Activated CD4-positive, alpha-beta T cell treated with anti-CD3 and anti-CD28 coated beads, Interleukin-2, amount 50 U/mL, for 16 hours (primary cell): ENCODE results near the gene KCNAB1.

Experiments used
- DNase-seq: peaks from one replicate; pipeline ENCODE4 v3.0.0-alpha.2; 2020

Gene KCNAB1

DNA sequence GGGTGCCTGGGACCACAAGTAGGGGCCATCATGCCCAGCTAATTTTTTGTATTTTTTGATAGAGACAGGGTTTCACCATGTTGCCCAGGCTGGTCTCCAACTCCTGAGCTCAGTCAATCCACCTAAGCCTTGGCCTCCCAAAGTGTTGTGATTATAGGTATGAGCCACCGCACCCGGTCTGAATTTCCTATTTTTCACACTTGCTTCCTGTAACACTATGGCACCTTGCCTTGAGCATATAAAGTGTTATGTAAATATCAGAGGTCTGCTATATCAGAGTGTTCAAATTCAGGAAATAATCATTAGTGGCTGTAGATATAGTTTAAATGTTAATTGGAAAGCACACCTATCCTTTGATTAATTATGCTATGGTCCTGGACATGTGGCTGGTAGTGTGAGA is 165.2 kb downstream of the KCNAB1 start:
- DNase-seq = no peak

DNA sequence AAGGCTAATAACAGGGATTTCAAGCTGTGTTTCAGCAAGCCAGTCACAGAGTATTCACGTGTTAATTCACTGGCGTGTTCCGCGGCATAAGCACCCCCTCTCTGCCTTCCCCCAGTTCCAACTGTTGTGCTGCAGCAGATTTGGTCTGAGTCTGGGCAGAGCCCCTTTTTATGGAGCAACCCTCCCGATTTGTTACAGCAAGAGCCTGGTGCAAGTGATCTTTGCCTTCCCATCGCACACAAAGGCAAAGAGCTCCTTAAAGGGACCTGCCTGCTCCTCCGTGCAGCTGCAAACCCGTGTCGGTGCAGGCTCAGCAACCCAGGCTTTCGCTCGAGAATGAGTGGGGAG is 170.5 kb downstream of the KCNAB1 start:
- no peak for DNase-seq

DNA sequence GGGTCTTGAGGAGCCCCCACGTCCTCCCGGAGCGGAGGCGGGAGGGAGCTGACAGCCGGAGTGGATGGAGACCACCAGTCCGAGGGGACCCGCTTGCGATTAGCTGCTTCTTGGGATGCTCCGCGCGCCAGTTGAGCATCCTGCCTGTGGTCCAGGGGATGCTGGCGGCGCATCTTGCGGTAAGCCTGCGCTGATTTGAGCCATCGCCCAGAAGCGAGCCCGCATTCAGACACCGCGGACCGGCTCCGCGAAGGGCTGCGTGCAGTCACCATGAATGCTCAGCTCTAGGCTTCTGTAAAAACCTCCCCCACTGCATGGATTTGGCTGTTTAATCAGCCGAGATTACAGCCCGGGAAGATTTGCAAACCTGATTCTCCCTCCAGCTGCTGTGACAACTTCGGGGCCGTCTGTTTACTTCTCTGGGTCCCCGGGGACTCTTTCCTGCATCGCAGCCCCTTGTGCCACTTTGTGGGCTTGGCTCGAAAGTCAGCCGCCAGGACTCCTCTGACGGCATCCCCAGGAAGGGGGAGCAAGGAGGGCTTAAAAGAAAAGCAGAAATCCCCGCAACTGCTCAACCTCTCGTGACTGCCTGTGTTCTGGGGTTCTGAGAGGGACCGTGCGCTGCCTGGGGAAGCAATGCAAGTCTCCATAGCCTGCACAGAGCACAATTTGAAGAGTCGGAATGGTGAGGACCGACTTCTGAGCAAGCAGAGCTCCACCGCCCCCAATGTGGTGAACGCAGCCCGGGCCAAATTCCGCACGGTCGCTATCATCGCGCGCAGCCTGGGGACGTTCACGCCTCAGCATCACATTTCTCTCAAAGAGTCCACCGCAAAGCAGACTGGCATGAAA is 171.1 kb downstream of the KCNAB1 start:
- no peak for DNase-seq

DNA sequence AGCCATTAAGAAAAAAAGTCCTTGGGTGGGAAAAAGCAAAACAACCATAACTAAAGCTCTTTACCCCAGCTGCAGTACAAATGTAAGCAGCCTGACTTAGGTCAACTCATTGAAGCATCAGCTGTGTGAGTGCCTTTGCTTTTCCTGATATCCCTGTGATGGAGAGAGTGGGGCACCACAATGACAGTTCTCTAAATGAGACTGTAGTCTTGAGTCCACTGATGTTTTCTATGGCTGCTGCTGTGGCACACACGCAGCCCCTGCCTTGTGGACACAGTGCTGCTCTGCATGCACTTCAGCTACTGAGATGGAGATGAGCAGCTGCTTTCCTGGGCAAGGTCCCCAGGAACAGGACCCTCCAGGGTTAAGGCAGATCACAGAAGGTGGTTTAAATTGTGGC is 173.2 kb downstream of the KCNAB1 start:
- DNase-seq = no peak

DNA sequence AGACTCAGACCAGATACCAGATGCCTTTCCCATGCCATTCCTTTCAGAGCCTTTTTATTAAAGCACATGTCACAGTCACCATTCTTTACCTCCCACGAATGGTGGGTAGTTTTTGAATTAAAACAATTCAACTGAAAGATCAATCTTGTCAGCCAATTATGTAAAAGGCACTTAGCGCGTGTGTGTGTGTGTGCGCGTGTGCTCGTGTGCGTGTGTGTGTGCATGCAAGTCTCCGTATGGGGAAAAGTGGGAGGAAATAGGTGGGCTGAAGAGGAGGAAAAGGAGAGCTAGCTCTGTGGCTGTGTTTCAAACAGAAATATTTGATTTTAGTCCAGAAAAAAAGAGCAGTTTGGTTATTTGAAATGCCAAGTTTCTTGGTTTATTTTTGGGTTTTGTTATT is 177.2 kb downstream of the KCNAB1 start:
- DNase-seq = no peak

DNA sequence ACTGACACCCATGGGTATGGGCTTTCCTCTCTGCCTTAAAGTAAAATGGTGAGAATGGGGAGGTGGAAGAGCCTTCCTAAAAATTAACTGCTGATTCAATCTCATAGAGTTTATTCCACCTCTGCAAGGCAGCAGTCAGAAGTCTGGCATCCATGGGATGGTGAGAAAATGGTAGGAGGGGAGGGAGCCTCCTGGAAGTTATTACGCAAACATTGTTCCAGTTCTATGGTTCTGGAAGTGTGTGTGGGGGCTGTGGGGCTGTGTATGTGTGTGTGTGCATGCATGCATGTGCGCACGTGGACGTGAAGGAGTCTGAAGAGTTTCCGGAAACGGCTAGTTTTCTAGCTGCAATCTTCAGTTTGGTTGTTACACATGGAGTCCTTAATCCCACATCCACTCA is 177.6 kb downstream of the KCNAB1 start:
- DNase-seq = no peak

DNA sequence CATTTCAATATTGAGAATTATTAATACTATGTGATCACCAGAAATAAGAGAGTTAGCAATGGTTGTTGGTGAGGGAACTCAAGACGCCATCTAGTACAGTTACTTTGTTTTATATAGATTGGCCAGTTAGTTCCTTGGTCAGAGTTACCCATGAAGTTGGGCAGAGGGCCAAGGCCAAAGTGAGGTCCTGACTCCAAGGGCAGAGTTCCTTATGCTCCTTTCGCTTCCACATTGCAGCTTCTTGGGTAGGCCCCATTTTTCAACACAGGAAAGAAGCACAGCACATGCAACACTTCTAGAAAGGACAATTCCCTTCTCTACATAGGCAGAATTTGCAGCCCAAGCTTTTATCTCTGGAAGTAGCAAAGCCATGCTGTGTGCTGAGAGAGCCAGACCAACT is 178.6 kb downstream of the KCNAB1 start:
- DNase-seq = no peak

DNA sequence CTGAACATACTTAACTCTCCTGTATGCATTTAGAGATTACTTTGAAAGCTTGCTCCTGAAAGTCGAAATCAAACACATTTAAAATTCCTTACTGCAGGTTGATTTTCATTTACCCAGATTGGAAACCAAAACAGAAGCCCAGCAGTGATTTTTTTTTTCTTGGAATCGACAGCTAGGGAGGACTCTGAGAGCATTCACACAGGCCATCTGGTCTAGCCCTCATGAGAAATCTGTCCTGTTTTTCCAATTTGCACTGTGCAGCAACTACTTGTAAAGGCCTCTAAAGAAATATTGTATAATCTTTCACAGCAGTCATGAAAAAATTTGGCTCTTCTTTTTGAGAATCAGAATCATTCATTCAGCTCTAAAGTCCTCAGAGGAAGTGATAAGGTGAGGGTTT is 179.2 kb downstream of the KCNAB1 start:
- no peak for DNase-seq

DNA sequence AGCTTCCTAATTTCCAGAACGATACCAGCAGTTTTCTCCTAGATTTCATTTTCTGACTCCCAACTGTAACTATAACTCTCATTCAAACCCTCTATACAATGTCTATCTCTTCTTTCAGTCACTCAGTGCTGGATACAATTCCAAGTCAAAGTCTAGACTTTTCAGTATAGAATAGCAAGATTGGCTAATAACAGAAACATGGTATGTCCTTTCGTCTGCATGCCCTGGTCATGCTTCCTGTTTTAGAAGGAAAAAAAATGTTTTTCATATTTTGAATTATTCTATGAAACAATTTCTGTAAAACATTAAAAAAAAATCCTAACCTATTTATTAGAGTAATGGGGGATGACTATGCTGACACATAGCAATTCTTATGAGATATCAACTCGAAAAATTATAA is 180.0 kb downstream of the KCNAB1 start:
- no peak for DNase-seq

DNA sequence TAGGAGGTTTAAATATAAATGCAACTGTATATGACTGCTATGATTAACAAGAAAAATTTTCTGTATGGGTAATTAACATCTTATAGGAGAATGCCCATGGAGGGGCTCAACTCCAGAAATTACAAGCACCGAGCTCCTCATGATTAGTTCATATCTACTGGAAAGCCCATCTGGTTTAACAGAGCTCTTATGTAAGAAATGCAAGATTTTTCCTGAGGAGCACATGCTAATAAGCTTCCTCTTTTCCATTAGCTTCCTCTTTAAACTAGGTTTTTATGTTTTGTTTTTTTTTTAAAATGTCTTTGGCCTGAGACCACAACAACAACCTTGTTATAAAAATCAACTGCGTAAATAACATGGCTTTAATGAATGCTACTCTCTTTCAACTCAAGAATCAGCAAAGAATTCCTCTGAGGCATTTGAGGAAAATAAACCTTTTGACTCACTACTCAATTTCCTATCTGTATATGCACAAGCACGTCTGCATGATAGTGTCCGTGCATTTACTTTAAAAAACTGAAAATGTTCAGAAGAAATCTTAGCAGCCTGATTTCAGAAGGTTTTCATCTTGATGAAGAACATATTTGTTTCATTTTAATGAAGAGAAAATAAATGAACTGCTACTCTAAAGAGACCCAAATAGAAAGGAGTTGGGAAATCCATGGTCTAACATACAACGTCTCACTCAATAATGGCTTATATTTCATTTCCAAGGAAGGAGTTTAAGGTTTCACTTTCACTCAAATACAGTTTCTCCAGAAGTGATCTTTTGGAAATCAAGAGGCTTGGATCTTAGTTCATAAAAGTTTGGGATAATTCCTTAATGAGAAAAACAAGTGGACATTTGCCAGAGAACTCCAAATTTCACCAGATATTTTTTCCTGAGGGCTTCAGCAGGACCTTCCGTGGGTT is 180.8 kb downstream of the KCNAB1 start:
- DNase-seq = no peak

DNA sequence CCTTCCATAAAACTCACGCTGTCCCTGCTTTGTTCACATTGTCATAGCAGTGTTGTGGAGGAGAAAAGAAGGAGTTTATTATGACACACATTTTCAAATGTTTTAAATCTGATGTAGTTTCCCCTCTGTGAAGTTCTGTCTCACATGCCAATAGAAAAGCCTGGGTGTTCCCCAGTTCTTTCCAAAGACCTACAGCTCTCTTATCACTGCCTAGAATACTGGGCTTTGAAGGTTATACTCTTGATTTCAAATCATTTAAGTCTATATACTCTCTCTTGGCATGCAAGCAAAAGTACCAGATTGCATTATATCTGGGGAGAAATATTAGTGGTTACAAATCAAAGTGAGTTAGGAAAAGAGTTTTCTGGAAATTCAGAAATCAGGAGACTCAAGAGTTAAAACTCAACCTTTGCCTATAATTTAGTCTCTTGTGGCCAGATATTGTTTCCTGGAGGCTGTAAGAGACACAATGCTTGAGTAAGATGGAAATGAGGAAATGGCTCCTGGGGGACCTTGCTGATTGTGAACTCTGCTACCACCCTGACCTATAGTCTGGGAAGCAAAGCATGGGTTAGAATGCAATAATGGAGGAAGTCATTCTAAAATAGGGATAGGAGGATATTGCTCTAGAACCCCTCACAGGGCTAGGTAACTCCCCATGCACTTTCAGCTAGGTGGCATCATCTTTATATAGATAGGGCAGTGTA is 182.8 kb downstream of the KCNAB1 start:
- DNase-seq = no peak

DNA sequence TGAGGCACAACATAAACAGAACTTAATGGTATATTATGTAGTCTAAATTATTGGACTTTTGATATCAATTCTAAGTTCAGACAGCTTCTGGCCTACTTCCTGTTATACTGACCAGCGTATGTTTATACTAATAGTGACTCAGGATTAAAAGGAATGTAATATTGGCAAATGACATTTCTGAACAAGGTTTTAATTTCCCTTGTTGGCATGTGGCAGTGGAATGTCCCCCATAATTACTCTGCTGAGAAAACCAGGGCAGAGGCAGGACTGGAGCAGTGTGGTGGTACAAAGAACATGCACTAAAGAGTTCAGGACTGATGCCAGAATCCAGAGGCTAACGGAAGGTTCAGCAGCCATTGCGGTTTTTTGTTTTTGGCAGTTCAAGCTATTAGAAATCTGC is 184.0 kb downstream of the KCNAB1 start:
- no peak for DNase-seq

DNA sequence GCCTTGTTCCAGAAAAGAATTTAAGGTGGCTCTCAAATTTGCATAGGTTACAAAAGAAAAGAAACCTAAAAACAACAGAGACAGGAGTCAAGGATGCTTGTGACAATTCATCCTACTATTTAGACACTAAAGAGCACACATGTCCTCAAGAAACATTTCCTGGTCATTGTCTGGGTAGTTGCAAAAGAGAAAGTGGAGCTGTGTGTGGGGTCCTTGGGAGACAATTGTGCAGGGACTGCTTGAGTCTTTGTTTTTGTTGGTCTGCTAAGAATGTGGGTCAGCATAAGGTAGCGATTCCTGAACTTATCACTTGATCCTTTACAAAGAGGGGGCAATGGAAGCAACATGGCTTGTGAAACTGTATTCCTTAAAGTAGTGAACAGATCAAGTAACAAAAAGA is 185.3 kb downstream of the KCNAB1 start:
- no peak for DNase-seq

DNA sequence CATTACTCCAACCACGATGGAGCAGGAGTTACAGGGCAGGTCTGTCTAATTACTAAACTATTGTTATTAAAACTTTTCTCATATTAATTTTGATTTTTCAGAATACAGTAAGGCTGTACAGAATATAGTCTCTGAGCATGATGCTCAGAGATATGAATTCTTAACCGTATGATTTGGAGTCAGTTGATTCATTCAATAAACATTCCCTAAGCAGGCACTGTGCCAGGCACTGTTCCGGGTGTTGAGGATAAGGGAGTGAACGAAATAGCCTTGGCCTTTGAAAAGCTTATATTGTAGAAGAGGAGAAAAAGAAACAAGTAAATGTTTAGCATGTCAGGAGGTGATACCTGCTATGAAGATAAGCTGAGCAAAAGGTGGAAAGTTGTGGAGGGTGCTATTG is 187.3 kb downstream of the KCNAB1 start:
- no peak for DNase-seq

DNA sequence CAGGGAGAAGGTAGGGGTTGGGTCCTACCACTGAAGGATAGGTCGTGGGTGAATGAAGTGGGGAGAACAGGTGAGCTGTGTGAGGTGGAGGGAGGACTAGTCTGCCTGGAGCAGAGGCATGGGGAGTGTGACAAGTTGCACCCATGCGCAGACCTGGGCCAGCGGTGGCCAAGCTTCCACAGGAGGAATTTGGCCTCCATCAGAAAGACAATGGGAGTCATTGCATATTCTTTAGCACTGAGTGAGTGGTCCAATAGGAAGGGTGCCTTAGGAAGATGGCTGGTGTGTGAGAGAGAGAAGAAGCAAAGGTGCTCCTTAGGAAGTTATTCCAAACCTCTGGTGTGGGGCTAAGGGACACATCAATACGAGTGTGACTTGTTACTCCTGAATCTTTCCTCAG is 191.1 kb downstream of the KCNAB1 start:
- no peak for DNase-seq

DNA sequence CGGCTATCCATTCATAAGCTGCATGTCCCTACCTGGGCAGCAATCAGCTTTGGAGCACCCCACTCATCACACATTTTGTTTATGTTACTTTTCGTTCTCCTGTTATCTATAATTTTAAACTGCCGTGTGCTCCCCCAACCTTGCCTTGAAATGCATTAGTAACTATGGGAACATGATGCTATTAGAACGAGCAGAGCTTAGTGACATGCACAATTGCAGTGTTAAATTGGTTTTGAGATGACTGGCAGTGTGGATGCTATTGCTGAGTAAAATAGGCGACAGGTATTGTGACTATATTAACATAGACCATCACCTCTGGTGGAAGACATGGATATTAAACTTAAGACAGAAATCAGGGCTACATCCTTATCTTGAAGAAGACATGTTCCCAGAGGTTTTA is 191.6 kb downstream of the KCNAB1 start:
- no peak for DNase-seq

DNA sequence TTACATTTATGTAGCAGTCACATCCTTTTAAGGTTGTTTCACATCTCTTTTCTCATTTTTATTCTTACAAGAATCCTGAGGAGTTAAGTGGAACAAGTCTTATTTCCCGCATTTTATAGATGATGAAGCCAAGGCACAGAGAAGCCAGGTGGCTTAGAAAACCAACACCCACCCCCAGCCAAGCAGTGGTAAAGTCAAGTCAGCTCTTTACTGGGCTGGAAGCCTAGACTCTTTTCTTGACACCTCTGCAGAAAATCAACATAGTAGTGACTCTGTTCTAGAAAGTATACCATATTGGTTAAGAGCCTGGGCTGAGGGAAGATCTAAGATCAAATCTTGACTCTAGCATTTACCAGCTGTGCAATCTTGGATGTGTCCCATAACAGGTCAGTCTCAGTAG is 195.7 kb downstream of the KCNAB1 start:
- no peak for DNase-seq

DNA sequence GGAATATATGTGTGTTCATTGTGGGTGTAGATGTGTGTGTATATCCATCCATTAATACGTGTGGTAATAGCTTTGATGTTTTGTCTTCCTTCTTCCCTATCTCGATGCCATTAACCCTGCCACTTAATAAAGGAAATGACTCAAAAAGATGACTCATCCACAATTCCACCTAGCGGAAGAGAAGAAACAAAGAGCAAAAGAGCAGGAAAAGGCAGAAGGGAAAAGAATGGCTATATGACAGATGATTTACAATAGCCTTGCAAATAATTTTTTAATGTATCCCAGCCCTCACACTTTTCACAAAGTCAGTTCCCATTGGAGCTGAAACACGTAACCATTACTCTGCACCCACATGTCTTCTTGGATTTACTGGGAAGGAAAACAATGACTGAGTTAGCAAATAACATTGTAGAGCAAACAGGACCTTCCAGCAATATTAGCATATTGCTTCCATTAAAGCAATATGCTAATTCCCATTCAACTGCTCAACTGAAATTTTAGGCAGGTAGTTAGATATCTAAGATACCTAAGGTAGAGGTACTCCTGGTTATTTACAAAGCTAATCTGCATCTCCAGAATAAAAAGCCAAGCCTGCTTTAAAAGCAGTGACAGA is 197.2 kb downstream of the KCNAB1 start:
- DNase-seq = no peak

DNA sequence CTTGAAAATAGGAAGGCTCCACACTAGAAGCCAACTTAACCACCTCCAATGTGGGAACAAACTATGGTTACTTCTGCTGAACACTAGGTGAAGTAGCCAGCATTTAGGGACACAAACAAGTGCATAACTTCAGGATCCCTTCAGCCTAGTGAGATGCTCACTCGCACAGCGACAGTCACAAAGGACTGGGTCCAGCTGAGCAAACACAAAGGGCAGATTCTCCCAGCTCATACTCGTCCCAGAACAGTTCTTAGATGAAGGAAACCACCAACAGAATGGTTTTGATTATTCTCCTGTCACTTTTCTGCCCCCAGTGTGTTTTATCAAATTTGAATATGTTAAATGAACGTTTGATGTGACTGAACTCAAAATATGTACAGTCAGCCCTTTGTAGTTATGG is 201.6 kb downstream of the KCNAB1 start:
- no peak for DNase-seq

DNA sequence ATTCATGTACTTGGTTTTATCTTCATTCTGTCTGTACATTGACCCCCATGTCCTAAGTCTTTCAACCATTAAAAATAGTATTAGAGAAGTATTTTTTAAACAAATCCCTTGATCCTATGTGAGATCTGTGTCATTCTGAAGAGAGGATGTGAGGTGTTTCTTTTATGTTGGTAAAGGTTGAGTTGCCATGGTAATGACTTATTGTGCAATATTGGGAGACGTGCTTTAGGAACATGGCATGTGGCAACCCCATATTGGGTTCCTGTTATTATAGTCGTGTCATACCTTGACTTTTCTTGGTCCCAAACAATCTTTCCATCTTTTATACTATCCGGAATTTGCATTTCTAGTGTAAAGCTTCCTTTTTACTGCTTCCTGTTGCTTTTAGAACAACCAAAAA is 203.1 kb downstream of the KCNAB1 start:
- DNase-seq = no peak

DNA sequence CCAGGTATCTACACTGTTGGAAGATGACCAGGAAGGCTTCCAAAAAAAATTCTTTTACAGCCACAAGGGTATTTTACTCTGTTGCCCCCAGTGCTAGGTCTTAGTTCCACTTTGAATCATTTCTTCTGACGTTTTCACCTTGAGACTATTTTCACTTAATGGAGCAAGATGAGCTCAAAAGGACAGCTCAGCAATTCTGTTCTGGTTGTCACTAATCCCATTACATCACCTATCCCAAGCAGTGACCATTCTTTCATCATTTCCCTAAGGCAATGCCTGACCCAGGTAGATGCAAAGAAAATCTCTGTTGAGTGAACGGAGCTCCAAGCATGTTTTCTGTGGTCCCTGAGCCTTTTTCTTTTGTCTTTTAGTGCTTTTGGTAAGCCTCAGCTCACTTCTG is 210.0 kb downstream of the KCNAB1 start:
- DNase-seq = no peak

DNA sequence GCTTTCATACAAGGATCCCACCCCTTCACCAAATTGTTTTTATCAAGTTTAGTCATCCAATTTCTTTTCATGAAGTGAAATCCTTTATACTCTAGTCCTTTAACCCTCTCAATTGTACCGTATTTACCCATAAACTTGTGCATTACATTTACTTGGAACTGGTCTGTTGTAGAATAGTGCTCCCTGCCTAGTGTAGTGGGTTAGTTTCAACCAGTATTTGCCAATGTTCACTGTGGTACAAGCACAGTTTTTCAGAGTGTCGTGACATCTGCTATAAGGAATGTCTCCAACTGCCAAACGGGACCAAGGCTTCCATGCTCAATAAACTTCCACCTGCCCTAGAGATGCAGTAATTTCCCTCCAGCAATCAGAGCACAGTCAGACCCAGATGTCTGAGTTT is 211.9 kb downstream of the KCNAB1 start:
- no peak for DNase-seq

DNA sequence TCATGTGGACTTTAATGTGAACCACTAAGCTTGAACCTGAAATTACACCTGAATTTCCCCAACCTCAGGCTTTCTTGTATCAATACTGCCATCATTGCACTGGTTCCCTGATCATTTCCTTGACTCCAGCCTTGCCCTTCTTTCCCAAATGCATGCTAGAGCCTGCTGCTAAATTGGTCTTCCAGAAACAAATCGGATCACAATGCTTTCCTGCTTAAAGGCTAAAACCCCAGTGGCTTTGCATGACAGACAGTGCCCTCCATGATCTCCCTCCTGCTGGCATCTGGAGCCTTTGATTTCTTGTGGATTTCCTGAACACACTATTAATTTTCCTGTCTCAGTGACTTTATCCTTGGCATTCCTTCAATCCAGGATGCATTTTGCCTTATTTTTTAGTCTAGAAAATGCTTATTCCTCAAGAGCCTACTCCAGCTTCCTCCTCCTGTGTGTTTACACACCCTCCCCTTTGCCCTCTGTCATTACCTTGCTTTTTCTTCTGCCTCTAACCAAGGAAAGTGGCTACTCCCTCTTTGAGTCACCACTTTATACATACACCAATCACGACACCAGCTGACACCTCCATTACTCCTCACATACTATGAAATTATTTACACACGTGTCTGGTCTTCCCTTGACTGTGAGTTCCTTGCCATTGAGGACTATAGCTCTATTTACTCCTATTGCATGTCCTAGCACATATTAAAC is 214.6 kb downstream of the KCNAB1 start:
- DNase-seq = no peak
